ENCODE measurements around the gene MATN4.

Gene MATN4

DNA sequence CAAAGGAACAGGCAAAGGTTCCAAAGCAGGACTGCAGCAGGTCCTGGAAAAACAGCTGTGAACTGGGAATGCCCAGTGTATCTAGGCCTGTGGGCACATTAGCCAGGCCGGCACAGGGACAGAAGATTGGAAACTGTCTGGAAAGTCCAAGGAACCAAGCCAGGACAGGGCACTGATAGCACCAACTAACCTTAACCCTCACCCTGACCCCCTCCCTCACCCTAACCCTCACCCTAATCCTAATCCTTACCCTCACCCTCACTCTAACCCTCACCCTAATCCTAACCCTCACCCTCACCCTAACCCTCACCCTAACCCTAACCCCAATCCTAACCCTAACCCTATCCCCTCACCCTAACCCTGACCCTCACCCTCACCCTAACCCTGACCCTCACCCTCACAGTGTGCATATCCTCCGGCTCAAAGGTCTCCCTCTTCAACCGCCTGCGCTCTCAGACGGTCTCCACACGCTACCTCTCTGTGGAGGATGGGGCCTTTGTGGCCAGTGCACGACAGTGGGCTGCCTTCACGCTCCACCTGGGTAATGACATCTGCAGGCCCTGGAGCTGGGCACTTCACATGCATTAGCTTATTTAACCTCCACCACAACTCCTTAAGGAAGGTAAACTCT is 5.1 kb upstream of the MATN4 start:
- no peak for DNase-seq

DNA sequence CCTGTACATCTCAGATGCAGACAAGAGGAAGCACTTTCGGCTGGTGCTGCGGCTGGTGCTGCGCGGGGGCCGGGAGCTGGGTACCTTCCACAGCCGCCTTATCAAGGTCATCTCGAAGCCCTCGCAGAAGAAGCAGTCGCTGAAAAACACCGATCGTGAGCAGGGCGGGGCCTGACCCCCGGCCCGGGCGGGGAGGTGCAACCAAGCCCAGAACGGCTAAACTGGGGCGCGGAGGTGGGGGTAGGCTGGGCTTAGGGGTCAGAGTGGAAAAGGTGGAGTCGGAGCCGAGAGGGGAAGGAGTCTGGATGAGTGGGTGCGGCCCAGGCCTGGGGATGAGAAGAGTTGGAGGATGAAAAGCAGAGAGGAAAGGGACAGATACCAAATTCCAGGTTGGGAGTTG is 4.1 kb upstream of the MATN4 start:
- DNase-seq, result no peak

DNA sequence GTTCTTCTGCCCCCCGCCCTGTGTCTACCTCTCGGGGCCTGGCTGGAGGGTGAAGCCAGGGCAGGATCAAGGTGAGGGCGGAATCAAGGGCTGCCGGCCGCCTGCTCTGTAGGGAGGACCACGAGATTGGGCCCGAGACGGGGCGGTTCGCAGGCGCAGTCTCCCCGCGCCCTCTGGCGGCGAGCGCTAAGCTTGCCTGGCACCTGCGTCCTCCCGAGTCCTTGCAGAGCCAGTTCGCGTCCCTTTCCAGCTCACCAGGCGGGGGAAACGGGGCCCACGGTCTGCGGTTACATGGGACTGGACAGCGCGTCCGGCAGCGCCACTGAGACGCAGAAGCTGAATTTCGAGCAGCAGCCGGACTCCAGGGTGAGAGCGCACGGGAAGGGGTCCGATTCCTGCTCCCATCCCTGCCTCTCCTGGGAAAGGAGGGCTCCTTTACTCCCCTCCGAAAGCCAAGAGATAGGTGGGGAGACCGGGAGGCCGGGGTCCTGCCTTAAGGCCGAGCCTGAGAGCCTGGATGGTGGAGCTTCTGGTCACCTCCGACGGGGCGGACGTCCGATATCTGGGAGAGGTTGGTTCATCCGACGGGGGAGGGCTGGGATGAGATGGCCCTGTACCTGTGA is 3.6 kb upstream of the MATN4 start:
- DNase-seq, result peak; percentile 30

DNA sequence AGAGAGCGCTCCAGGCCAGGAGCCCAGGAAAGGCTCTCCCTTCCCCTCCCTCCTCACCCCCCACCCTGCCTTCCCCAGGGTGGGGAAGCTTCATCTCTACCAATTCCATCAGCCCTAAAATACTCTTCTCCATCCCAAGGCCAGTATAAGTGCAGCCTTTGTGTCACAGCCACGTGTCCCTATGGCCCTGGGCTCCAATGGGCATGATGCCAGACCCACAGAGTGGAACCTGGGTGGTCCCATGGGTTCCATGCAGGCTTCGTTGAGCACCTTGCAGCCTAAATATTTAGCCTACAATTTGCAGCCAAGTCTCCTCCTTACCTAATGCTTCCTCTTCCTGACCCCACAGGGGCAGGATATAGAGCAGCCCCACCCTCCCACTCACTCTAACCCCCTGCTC is 976 bp upstream of the MATN4 start:
- DNase-seq, result no peak

DNA sequence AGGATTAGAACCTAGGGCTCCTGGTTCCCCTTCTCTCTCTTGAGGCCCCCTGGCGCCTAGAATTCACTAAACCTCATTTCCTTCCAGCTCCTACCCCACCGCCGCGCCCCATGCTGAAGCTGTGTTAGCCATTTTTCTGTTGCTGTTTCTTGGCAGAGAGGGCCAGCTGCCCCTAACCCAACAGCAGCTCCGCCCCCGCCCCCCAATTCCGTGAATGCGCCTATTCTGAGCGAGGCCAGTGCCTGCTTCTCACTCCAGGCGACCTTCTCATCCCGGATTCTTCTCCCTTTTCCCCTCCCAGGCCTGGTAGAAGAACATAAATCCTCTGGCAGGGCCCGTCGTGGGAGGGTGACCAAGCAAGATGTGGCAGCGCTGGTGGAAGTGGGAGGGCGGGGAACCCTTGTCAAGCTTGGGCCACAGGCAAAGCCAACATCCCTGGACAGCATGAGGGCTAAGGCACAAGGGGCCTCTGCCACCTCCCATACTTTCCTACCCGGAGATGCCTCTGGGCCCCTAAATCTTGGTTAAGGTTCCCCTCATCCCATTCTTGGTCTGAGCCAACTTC is 941 bp downstream of the MATN4 start:
- DNase-seq, result no peak

DNA sequence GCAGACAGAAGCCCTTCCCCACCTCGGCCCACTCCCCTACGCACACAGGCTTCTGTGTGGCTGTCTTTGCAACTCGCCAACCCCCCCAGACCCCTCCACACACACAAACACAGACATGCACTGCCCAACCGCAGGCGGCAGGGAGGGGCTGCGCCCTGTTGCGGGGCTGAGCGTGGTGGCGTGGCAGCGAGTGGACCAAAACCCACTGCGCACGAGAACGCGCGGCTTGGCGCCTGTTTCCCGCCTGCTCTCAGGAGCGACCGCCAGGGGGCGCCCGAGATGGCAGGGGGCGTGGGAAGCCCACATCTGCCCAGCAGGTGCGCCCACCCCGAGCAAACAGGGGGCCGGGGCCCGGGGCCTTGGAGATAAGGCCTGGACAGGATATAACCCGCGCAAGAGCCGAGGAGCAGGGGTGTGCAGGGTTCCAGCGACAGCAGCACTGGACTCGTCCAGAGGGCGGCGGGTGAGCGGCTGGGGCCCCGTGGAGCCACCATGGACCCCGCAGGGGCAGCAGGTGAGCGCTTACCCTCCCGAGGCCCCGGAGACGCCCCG is 1.6 kb downstream of the MATN4 start, which contains the start of gene RBPJL:
Gene RBPJL (plus strand): TSS at position 410 of the 552 bp plus-strand sequence. CDS start 83 bp downstream, at position 493.
- DNase-seq, result no peak

DNA sequence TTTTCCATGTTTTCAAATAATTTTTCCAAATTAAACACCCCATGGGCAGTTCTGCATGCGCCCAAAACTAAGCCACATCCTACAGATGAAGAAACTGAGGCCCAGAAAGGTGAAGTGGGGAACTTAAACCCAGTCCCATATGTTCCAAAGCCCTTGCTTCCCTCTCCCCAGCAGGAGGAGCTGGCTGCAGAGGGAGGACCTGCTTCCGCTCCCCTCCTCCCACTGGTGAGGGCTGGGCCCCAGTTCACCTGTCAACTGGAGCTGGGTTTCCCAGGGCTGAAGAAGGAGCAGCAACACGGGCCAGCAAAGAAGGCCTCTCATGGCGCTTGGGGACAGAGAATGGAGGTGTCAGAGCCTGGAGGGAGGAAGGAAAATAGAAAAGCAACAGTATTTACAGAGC is 2.8 kb downstream of the MATN4 start:
- no peak for DNase-seq

DNA sequence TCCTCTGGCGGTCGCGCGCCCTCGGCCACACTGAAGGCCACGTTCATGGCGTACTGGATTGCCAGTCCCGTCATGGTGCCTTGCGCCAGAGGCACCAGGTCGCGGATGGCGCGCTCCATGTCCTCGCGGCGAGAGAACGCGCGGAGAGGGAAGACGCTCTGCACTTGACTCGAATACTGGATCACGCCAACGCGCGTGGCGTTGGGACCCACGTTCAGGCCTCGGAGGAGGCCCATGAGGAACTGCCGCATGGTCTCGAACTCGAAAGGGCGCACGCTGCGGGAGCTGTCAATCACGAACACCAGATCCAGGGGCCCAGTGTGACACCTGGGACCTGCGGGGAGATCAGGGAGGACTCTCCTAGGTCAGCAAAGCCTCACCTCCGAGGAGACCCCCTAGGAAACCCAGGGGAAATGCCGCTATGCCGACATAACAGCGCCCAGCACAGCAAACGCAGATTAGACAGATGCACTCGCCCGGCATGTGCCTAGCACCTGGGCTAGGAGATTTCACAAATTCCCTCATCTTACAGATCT is 3.6 kb downstream of the MATN4 start:
- DNase-seq, result no peak

DNA sequence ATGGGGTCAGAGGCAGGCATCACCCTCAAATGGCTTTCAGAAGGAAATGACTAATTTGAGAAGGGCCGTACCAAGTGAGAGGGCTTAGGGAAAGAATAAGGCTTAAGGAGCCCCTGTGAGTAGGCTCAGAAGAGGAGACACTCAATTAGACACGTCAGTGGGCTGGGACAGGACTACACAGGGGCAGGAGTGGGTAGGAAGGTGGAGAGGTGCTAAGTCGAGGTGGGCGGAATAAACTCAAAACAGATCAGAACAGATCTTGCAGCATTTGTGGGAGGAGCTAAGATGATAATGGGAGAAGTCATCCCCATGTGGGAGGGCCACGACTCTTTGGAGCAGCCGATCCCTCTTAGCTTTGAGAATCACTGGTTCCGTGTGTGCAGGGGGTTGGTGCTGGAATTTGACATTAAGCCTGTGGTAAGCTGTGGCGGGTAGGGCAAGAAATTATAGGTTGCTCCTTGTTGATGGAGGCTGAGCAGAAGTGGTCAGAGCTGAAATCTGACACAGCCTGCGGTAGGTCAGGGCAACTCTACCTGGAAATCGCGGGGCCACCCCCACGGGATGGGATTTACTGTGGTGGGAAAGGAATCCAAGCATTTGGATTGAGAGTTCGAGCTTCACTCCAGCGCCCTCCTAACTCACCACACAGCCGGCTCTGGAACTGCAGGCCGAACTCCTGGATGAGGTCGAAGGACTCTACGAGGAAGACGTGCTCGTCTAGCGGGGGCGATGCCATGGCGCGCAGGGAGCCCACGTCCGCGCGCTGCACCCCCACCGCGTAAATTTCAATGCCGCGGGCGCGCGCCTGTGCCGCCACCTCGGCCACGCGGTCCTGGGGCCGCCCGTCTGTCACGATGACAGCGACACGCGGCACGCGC is 4.3 kb downstream of the MATN4 start:
- DNase-seq, result no peak

DNA sequence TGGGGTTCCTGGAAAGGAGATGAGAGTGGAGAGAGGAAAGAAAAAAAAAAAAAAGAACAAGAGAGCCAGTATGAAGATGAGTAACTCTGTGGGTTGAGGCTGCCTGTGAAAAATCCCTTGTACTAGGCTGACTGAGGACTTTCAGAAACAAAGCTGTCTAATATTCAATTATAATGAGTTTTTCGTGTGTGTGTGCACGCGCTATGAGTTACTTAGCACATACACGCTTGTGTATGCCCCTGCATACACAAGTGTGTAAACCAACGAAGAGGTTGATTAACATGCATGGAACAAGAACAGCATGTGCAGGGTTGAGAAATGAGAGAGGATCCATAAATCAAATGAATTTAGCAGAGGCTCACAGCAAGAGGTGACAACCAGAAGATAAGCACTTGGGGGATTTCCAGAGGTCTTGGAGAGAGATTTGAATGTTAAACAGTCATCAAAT is 6.3 kb downstream of the MATN4 start:
- DNase-seq, result no peak

DNA sequence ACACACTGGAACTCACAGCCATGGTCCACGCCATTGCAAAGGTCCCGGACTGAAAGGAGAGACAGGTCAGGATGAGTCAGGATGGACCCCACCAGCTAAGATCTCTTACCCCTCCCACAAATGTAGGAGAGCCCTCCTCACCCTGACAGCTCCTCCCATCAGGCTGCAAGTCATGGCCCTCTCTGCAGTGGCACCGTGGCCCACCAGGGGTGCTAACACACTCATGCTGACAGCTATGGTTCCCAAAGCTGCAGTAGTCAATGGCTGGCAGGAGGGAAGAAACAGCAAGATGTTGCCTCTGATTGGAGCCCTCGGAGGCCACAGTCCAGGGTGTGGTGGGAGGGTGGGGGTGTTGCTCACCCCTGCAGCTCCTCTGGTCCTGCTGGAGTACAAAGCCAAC is 7.1 kb downstream of the MATN4 start:
- no peak for DNase-seq

DNA sequence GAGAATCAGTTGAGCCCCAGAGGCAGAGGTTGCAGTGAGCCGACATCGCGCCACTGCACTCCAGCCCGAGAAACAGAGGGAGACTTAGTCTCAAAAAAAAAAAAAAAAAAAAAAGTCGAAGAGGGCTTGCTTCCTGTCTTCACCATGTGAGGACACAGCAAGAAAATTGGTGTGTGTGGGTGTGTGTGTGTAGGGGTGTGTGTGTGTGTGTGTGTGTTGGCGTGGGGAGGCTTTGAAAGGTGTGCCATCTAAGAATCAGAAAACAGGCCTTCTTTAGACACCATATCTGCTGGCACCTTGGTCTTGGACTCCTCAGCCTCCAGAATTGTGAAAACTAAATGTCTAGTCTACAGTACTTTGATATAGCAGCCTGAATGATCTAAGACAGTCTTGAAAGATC is 8.3 kb downstream of the MATN4 start:
- DNase-seq, result no peak

DNA sequence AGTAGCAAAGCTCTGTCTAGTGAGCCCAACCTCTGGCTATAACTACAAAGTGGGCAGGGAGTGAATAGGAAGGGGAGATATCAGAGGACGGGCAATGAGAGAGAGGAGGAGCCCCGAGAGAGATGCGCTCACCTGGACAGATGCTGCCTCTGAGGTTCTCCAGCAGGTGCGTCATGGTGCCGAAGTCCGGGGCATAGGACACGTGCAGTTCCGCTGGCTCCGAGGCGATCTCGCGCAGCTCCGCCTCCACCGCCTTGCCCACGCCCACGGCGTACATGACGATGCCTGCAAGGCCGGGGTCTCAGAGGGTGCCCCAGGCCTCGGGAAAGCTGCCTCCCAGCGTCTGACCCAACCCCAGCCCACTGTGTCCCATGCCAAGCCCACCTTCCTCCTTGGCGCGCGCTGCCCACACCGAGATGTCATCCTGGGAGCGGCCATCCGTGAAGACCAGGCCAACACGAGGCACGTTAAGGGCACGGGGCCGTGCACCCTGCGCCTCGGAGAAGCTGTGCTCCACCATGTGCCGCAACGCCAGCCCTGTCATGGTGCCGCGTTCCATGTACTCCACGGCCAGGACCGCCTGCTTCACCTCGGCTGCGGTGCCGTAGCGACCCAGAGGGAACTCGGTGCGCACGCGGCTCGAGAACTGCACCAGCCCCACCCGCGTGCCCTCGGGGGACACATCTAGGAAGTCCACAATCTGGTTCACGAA is 10.2 kb downstream of the MATN4 start:
- DNase-seq, result no peak

DNA sequence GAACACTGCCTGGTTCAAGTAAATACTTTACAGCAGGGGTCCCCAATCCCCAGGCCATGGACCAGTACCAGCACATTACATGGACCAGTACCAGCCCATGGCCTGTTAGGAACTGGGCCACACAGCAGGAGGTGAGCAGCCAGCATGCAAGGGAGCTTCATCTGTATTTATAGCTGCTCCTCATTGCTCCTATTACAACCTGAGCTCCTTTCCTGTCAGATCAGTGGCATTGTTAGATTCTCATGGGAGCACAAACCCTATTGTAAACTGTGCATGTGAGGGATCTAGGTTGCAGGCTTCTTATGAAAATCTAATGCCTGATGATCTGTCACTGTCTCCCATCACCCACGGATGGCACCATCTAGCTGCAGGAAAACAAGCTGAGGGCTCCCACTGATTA is 13.4 kb downstream of the MATN4 start:
- no peak for DNase-seq

DNA sequence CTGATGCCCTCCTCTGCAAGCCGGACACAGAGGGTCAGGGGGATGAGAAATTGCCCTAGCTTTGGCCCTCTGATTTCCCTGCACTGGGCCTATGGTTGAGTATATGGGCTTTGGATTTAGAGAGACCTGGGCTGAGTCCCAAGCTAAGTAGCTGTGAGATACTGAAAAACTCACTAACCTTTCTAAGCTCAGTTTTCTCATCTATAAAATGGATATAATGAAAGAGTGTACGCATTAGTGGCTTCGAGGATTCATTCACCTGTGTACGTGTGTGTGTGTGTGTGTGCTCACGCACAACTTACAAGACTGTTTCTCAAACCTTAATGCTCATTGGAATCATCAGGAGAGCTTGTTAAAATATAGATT is 14.1 kb downstream of the MATN4 start:
- no peak for DNase-seq

DNA sequence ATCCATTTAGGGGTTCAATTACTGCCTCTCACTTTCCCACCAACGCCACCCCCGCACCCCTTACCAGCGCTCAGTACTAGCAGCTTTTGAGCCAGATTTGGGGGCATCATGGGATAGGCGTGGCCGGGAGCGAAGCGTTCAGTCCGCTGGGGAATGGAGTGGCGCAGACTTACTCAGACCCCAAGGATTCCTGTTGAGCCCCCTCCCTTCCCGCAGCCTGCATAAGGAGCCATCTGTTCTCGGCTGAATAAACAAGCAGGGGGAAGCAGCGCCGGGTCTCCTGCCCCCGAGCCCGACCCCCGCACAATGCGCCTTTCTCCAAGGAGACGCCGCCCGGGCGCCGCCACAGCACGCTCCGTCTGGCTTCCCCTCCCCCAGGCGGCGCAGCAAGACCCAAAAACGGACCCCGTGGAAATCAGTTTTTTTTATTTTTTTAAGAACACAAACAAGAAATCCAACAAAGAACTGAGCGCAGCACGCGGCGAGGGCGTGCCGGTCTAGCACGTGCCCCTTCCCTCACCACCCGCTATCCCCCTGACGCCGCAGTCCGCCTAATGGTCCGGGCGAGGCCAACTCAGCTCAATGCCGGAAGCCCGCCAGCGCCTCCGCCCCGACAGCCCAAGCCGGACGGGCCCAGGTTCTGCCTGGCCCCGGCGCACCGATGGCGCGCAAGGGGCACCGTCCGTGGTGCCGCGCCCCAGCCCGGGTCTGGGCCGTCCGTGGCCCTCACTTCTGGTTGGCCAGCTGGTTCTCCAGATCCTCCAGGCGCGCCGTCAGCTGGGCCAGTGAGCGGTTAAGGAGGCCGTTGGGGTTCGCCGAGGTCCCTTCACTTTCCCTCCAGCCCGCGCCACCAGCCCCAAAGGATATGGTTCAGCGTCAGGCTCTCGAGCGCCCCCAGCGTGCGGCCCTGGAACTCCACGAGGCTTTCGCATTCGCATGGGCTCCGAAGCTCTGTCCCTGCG is 14.8 kb downstream of the MATN4 start:
- DNase-seq, result peak; percentile 56

DNA sequence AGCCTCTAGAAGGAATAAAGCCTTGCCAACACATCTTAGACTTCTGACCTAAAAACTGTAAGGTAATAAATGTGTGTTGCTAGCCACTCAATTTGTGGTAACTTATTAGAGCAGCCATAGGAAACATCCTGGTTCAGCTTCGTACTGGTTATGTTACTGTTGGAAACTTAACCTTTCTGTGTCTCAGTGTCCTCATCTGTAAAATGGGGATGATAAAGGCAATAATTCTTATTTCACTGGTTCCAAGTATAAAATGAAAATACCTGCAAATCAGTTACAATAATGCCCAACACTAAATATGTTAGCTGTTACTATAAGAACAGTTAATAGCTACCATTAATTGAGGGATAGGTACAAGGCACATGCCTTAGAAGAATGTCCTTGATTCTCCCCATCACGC is 15.8 kb downstream of the MATN4 start:
- no peak for DNase-seq

DNA sequence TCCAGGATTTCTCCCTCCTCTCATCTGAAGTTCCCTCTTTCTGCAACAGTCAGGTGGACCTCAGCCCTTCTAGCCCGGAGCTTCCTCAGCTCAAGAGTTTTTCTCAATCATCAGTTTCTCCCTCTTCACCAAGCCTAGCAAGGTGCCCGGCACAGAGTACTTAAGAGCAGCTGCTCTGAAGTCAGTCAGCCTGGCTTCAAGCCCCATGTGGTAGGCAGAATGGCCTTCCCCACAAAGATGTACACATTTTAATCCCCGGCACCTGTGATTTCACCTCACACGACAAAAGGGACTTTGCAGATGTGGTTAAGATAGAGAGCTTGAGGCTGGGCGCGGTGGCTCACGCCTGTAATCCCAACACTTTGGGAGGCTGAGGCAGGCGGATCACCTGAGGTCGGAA is 16.6 kb downstream of the MATN4 start:
- DNase-seq, result no peak

DNA sequence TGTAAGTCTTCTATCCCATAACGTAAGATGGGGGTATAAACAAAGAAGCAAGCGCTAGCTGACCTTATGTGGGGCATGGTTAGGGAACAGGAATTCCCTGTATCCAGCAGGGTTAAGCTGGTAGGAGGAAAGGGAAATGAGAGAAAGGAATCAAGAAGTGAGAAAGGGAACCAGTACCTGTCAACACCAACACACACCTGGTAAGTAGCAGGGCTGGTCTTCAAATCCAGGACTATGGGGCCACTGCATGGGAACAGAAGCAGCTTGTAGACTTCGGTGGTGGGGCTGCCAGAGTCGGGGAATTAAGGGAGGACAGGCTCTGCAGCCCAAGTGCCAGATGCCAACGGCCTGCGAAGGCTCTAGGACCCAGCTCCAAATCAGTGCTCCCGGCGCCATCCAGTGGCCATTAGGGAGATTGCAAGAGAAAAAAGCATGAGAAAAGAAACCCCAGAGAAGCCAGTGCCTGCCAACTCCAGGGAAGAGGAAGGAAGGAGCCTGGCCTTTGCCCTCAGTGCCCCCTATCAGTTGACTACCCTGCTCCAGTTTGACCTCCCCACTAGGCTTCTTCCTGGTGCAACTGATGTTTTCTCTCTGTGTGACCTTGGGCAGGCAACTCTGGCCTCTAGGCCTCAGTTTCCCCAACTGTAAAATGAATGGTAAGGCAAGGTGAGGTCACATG is 17.3 kb downstream of the MATN4 start:
- DNase-seq, result peak; percentile 45

DNA sequence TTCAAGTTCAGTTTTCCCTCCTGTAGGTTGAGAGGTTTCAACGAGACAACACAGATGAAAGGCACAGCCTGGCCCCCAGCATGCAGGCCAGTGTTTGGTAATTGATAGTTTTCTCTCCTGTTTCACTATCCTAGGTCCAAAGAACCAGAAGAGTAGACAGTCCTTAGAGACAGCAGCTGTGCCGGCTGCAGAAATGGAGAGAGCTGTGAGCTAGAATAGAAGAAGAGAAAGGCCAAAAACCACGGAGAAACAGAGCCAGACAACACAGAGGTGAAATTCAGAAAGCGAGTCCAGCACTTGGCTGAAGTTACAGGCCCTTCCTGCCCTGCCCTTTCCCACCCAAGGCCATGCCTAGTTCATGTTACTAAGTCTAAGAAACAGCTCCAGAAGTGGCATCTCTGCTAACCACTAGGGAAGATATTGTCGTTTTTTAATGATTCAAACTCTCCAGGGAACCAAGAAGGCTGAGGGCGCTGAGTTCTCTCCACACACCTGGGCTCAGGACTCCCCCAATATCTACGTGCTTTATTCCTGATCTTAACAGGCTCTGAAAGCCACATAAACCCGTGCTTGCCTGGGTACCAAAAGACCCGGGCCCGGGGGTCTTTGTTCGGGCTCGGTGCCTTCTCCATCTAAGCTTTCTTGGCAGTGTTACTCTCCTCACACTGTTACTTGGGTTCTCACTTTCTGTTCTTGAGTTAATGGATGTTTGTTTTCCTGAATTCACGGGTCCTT is 18.0 kb downstream of the MATN4 start:
- no peak for DNase-seq
